SKM-1 treated with dmso at 0.1 percent for 144 hours (cell line): ENCODE measurements around the gene BOD1.

Experiments used
- DNase-seq: peaks from one replicate; lab custom pipeline; 2025; ENCODE audit not compliant: unreplicated experiment; lab: John Stamatoyannopoulos, UW

BOD1 gene

GRCh38 chr5:173578947-173579615, 37.4 kb downstream of the BOD1 start:
- no peak for DNase-seq

GRCh38 chr5:173577817-173578216, 38.6 kb downstream of the BOD1 start:
- no peak for DNase-seq

- no peak for DNase-seq
Measured at GRCh38 chr5:173577166-173577565, 39.3 kb downstream of the BOD1 start.

GRCh38 chr5:173575985-173576384, 40.5 kb downstream of the BOD1 start:
- no peak for DNase-seq

GRCh38 chr5:173574983-173575382, 41.5 kb downstream of the BOD1 start:
- DNase-seq = no peak

- peak; percentile 36 for DNase-seq
Measured at GRCh38 chr5:173573126-173573960, 43.1 kb downstream of the BOD1 start.

GRCh38 chr5:173572431-173573125, 43.9 kb downstream of the BOD1 start:
- no peak for DNase-seq

GRCh38 chr5:173570321-173571090, 45.9 kb downstream of the BOD1 start:
- DNase-seq = no peak

GRCh38 chr5:173568703-173569102, 47.7 kb downstream of the BOD1 start:
- DNase-seq = no peak

GRCh38 chr5:173568128-173568527, 48.3 kb downstream of the BOD1 start:
- no peak for DNase-seq

GRCh38 chr5:173567548-173567947, 48.9 kb downstream of the BOD1 start:
- DNase-seq = no peak

GRCh38 chr5:173565491-173566072, 50.9 kb downstream of the BOD1 start:
- DNase-seq = no peak

- DNase-seq = no peak
Measured at GRCh38 chr5:173564106-173564505, 52.3 kb downstream of the BOD1 start.

GRCh38 chr5:173563246-173563645, 53.2 kb downstream of the BOD1 start:
- DNase-seq = no peak

- no peak for DNase-seq
Measured at GRCh38 chr5:173562451-173562850, 54.0 kb downstream of the BOD1 start.
